CD4-positive, alpha-beta T cell treated with Interleukin-1 beta for 1 hour (primary cell): ENCODE data around the gene DHH.
"Not testable (repeated sequence)": the region's sequence is repeated elsewhere in the genome, so short reads cannot be mapped to it uniquely, and the experiment has no call there.

Experiments used
- DNase-seq, 2 donors: peaks; one replicate each; pipeline ENCODE4 v3.0.0-alpha.2; 2020 to 2022

DHH gene

DNA sequence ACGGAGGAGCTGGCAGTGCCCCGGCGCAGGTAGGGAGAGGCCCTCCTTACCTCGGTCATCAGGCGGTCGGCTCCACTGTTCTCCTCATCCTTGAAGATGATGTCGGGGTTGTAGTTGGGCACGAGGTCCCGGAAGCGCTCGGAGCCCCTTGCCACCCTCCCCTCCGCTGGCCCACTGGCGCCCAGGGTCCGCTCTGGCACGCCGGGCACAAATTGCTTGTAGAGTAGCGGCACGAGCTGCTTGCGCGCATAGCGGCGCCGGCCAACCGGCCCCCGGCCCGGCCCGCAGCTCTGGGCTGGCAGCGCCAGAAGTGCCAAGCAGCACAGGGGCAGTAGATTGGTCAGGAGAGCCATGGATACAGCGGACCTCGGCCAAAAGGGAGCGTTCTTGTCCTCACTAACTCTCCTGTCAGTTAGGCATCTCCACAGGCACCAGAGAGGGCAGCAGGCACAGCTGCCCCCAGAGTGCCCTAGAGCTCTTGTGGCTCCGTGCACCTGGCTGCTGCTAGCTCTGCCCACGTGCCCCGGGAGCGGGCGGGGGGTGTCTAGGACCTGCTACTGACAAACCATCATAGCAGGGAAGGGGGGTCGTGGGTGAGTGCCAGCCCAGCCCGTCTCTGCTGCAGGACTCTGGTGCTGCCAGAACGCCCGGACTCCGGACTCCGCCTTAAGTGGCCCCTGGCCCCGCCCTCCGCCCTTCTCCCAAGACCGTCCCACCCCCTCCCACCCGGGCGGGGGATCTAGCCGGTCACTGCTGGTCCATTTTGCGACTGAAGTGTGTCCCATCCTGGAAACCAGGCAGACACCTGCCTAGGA, at the start of gene DHH:
TSS of gene DHH (minus strand) at position 642 of the 815 bp plus-strand sequence. CDS start at position 353, 289 bp downstream.
- no peak for DNase-seq

DNA sequence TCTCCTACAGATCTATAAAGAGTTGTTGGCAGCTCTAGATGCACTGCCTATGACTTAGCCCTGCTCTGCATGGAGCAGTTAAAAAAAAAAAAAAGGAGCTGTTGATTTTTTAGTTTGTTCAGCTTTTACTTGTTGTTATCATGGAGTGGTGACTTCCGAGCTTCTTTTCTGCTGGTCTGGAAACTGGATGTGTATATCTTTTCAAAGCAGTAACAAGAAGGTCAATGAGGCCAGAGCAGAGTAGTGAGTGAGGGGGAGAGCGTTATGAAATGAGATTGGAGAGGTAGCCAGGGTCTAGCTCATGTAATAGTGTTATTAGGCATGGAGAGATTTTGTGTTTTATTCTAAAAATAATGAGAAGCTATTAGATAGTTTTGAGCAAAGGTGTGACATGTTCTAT, 49.8 kb upstream of the DHH start:
- no peak for DNase-seq

- no peak for DNase-seq
Measured at GRCh38 chr12:49138999-49139398, 44.4 kb upstream of the DHH start.

- DNase-seq = no peak
Measured at GRCh38 chr12:49138587-49138986, 44.0 kb upstream of the DHH start.

DNA sequence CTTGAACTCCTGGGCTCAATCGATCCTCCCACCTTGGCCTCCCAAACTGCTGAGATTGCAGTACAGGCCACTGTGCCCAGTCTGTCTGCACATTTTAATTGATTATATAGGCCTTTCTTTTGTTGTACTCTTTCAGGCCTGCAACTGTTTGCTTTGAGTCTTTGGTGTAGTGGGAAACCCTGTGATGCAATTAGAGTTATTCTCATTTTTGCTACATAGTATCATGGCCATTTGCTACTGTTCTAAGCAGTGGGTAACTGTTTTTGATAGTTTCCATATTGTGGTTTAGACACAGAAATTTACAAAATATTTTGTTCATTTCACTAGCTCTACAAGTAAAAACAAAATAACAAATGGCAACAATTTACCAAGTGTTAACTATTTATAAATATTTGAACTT, 42.9 kb upstream of the DHH start:
- DNase-seq = no peak

- DNase-seq = not testable (repeated sequence)
Measured at GRCh38 chr12:49136997-49137396, 42.4 kb upstream of the DHH start.

- no peak for DNase-seq
Measured at GRCh38 chr12:49133590-49133989, 39.0 kb upstream of the DHH start.

DNA sequence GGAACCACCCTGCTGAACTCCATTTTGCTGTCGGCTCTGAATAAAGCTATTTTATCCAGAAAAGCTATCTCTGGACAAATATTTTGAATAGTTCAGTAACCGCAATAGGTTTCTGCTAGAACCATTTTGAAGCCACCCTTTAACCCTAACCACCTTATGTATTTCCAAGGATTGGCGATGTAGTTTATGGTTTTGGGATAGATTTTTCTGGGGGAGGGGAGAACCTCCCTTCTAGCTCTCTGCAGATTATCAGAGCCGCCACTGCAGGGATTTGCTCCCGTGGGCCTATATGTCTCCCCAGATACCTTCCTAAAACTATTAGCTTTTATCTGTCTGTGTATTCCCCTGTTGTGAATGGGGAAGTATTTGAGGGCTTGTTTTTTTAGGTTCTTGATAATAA, 38.4 kb upstream of the DHH start:
- DNase-seq = no peak

DNA sequence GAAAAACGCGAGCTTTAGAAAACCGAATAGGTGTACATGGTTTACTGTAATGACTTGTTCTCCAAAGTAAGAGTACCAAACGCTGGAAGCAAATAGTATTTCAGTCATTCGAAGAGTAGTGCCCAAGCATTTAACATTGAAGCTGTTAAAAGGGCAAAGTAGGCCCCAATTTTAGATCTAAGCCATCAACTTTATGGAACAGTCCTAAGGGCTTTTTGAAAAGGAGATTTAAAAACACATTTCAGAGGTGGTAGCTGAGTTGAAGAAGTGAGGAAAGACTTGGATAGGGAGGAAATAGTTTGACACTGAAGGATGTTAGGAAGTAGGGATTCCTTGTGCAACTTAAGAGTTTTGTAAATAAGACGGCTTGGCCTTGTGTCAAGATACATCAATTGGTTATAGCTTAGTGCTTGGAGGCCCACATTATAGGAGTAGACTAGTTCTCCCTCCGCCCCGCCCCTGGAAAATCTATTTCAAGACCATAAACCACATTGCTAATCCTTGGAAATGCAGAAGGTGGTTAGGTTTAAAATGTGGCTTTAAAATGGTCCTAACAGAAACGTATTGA, 37.4 kb upstream of the DHH start:
- no peak for DNase-seq

- DNase-seq = peak; percentile 91 to 93
Measured at GRCh38 chr12:49131051-49131893, 36.7 kb upstream of the DHH start, which contains the start of gene TUBA1B. TSS of gene TUBA1B (minus strand) at chr12:49131395. CDS start at chr12:49131300, 95 bp downstream.

DNA sequence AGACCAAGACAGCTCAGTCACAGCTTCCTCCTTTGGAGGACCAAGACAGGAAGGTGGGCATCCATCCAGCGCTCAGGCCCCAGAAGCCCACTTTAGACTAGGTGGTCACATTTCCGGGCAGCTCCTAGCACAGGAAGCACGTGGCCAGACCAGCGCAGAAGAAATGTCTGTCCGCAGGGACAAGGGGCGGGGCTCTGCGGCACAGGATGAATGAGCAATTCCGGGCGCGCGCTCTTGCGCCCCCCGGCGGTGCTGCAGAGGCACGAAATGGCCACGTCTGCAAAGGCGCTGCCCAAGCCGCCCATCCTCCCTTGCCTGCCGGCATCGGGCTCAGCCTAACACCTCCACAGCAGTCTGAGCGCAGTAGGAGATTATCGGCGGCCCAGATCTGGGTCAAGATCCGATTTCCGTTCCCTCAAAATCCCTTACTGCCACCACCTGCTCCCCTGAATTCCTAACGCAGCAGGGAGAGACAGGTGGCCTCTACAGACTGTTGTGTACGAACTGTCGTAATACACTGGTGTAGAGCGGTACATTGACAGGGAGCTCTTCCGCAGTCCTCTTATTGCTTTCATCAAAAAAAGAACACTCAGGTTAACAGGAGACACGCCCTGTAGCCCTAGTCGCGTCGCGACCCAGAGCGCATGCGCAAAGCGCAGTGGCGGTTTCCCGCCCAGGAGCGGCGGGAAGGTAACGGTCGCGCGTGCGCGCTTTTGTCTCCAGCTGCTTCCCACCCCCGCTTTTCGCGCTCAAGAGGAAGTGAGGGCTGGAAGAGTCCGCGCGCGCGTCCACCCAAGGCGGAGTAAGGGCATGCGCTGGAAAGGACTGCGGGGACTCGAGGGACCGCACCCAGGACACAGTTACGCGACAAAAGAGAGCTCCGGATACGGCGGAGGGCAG, 35.8 kb upstream of the DHH start:
- peak; percentile 95 to 96 for DNase-seq

GRCh38 chr12:49129332-49130150, 34.9 kb upstream of the DHH start:
- no peak for DNase-seq

GRCh38 chr12:49127971-49128370, 33.4 kb upstream of the DHH start:
- DNase-seq = not testable (repeated sequence)

DNA sequence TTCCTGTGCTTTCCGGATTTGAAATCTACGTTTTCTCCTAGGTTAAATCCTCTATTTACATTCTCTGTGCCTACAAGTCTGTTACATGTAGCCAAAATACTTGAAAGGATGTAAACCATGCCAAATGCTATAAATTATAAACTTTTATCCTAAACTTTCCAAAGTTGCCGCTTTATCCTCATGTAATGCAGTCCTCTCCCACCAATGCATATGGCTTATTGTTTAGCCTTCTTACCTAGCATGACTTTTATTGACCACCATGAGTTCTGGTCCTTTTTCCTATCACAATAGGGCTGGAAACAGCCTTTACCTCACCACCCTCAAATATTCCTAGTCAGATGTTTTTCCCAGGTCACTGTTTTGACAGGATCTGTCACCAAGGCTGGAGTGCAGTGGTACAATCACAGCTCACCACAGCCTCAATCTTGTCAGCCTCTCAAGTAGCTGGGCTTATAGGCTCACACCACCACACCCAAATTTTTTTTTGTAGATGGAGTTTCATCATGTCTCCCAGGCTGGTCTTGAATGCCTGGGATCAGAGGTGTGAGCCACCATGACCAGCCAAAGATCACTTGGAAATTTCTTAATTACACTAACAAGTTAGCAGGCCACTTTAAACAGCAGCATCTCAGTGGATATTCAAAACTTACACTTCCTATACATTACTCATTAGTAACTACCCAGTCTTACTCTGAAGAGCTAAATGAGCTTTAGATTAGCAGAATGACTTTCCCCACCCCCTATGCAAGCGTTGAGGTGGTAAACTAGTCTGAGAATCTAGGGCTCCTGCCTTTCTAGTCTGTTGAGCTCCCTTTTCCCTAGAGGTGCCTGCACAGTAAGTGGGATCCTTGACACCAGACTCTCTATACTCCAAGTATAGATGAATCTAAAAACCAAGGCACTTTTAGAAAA, 32.5 kb upstream of the DHH start:
- no peak for DNase-seq

GRCh38 chr12:49121047-49121696, 26.6 kb upstream of the DHH start:
- no peak for DNase-seq

DNA sequence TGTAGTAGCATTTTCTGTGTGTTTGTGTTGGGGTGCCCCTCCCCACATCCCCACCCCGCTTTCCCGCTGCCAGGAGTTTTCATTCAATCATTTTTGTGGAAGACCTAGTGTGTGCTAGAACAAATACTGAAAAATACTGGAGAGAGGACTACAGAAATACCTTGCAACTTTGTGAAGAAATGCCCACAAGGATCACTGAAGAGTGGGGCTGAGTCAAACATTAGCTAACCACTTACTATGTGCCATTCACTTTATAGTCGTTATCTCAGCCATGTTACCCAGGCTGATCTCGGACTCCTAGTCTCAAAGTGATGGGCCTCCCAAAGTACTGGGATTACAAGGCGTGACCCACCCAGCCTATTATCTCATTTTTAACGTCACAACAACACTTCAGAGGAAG, 16.6 kb upstream of the DHH start:
- DNase-seq = no peak

DNA sequence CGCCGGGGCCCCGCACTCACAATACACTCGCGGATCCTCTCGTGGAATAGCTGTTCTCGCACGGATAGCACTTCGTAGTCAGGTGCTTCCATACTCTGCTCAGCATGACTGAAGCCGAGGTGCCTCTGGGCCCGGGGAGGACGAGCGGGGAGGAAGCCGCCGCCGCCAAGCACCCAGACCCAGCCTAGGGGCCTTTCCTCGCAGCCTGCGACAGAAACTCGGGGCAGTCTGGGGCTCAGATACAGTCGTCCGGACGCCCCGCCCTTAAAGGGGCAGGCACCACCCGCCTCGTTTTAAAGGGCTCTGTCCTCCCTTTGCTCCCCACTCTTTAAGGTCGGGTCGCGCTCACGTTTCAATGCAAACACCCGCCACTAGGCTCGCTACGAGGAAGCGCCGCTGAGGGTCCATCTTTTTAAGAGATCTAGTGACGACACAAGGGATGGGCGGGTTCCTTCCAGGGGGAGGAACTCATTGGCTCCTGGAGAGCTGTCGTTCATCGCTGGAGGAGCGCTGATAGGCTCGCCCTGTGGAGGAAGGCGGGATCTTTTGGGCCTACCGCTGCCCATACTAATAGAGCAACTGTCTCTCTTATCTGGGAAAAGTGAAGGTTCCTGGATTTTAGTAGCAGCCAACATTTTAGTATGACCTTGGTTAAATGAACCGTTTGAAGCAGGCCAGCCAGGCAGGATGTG, 16.0 kb upstream of the DHH start, which contains the start of gene LMBR1L:
TSS of gene LMBR1L (minus strand) at position 384 of the 692 bp plus-strand sequence. CDS start at position 92, 292 bp downstream.
- DNase-seq = peak; percentile 98

- no peak for DNase-seq
Measured at GRCh38 chr12:49109641-49110463, 15.3 kb upstream of the DHH start.
